ENCODE measurements around the gene HS1BP3.

Gene HS1BP3

DNA sequence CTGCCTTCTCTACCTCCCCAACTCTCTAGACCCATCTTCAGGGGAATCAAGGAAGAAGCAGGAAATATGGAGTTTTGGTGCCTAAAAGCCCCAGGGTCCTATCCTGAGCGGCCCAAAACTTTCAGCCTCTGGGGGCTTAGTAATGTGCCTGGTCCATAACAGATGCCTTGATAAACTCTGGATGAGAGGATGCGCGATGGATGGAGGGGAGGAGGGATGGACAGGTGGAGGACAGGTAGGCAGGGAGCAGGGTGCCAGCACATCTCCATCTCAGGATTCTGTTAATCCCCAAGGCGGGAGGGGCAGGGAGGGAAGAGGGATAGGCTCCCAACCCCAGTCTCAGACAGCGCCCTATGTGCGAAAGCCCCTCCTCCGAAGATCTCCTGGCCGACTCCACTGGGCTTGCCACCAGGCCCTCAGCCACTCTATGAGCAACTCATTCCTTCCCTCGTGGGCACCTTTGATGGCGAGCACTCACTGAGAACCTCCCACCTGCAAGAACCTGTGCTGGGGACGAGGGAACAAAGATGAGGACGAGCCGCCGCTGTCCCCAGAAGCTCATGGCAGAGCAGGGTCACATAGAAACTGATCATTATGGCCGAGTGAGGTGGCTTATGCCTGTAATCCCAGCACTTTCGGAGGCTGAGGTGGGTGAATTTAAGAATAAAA is 23.1 kb downstream of the HS1BP3 start:
- no peak for DNase-seq

DNA sequence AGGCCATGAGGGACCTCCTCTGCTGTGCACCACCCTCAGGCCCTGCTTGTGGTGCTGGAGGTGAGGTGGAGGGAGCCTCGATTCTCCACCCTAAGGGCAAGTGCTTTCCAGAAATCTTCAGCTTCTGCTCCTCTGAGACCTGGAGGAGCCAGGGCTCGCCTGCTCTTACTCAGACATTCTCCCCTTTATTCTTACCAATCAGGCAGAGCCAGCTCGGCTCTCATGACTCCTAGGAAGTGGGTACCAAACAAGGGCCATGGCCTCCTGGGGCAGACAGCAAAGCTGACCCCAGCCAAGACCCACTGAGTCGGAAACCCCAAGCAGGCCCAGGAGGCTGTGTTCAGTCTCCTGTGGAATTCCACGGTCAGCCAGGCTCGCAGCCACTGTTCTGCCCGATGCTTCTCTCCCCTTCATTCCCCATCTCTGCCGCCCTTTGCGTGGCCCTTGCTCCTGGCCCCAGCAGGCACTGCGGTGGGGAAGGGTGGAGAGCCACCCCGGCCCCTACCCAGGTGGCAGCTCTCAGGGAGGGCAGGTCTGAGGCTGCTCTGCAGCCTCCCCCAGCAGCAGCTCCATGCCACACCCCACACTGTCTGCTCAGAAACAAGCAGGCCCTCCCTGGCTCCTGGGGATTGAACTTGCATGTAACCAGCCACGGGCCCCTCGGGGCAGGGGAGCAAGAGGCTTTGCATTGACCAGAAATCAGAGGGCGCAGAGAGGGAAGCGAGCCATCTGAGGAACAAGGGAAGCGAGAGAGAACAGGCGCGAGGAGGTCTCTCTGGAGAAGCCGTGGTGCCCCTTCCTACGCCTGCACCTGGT is 24.0 kb downstream of the HS1BP3 start:
- no peak for DNase-seq

DNA sequence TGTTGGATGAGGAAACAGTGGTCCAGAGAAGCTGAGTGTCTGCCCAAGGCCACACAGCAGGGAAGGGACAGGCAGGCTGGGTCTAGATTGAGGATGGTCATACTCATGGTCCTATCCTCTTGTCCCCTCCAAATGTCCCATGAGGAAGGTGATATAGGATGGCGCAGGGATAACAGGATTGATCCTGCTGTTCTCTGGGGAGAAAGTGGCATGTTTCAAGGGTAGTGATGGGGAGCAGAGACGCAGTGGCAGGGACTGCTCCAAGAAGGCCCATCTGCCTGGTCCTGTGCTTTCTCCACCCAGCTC is 24.6 kb downstream of the HS1BP3 start:
- no peak for DNase-seq

DNA sequence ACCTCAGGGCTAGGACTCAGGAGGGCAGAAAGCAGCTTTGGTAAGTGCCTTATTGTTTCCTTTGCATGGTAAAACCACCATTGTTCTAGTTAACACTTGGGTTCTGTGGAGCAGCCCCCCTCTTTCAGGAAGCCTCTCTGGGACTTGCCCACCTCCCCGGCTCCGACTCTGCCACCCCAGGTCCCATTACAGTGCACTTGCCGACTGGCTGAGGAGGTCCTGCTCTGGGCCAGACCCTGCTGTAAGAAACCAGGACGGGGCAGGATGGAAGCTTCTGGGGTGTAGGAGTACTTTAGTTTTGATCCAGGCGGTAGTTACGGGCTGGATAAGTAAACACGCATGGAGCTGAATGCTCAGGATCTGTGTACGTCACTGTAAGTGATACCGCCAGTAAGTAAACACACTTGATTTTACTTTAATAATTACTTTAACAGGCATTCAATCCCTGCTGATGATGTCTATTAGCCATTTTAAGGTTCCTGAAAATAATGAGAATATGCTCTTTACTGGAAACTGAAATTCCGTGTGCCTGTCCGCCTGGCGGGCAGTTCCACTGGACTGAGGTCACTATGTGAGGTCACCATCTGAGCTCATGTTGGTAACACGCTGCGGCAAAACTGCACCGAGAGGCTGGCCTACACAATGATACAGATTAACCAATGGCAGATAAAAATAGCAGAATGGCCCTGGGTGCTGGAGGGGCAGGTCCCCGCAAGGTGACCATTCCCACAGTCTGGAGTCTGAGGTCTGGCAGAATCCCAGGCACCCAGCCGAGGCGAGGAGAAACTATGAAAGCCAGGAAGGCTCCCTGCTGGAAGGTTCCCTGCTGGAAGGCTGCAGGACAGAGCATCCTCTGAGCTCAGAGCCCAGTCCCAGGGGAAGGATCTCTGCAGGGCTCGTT is 25.2 kb downstream of the HS1BP3 start:
- no peak for DNase-seq

DNA sequence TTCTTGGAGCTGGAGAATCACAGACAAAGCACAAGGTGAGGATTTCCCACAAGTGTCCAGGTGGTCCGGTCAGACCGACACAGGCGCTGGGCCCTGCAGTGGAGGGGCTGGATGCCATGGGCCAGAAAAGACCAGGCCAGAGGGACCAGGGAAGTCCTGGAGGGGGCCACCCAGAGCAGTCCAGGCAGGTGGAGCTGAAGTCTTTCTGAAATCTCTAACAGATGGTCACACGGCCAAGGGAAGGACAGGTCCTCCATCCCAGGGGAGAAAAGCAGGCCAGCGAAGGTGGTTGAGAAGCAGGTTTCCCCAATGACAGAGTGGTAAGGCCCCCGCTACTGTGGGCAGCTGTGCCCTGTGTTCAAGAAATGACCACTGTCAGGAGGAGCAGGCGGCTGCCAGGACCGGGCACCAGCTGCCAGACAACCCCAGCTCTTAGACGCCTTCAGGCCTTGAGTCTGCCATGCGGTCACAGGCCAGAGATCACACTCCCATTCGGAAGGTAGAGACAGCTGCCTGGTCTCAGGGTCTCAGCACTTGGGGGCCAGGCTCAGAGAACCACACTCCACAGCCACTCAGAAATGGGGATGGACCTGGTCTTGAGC is 25.9 kb downstream of the HS1BP3 start:
- no peak for DNase-seq

DNA sequence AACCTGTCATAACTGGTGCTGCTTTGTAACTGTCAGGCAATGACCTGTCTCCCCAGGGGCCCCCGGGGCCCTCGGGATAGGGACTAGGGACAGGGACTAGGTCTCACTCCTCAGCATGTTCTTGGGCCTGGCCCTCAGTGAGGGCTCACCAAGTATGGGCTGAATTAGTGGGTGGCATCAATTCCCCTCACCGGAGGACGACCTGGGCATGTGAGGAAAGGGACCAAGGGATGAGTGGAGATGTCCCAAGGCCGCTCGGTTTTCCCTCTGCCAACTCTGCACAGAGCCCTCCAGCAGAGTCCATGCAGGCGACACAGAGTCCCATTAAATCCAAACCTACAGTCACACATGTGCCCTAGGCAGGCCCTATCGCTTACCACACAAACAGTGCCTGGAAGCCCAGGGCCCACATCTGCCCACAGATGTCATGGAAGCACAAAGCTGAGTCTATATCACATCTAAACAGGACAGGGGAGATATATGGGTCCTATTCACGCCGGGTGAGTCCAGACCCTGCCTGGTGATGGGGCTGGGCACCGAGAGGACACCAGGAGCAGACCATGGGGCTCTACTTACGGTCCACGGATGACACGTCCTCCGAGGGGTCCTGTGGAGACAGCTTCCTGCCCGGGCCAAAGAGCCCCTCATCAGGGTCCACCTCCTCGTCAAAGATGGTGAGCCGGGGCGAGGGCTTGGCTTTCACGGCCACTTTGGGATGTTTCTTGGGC is 26.6 kb downstream of the HS1BP3 start:
- no peak for DNase-seq

DNA sequence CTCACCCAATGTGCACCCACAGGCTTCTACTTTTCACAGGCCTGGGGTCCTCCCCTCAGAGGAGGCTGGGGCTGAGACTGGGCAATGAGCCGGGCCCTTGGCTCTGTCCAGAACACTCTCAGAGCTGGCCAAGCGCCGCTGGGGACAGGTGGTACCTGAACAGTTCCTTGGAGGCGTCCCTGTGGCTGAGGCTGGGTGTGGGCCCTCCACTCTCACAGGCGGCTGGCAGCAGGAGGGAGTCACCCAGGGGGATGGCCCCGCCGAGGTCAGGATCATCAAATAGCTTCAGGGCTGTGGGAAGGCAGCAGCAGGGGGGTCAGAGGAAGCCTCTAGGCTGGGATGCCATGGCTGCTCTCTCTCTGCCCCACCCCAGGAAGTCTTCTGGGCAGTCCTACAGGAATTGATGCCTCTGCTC is 27.1 kb downstream of the HS1BP3 start:
- no peak for DNase-seq

DNA sequence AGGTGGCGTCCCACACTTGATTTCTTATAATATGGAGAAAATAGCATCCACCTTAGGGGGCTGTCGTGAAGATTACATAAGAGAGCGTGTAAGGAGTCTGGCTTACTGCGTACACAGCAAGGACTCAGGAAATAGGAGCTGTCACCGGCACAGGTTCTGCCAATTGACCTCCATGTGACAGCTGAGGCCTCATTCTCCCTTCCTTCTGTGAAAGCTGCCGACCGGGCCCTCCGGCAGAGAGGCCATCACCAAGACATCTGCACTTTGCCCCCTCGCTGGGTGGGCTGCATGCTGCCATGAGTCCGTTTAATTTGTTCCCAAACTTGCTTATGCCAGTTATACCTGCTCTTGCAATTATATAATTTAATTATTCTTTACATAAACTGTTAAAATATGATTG is 27.7 kb downstream of the HS1BP3 start:
- no peak for DNase-seq

DNA sequence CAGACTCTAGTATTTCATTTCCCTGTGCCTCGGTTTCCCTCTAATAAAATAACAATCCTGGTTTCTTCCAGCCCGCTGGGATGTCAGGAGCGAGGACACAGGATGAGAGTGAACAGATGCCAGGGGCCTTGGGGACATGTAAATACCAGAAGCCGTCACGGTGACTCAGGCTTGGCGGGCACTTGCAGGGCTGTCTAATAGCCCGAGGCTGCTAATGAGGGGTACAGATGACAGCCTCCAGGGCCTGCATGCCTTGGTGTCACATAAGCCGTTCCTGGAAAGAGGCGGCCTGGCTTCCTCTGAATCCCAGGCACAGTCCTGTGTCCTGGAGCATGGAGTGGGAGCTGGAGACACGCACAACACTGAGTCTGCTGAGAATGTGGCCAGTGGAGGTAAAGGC is 28.2 kb downstream of the HS1BP3 start:
- no peak for DNase-seq

DNA sequence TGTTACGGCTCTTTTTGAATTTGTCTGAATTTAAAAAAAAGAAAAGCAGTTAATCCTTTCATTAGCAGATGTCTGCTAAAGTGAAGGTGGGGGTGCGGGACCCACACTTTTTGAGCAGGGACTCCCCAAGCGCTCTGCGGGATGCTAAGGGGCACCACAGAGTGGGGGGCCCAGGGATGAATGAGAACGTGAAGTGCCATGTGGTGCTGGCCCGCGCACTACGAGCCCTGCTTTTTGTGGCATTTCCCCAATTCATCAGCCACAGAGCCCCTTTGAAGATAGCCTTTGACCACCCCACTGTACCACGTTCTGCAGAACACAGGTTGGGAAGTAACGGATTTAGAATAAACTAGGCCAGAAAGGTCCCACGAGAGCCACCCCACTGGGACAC is 28.6 kb downstream of the HS1BP3 start:
- DNase-seq: no peak

DNA sequence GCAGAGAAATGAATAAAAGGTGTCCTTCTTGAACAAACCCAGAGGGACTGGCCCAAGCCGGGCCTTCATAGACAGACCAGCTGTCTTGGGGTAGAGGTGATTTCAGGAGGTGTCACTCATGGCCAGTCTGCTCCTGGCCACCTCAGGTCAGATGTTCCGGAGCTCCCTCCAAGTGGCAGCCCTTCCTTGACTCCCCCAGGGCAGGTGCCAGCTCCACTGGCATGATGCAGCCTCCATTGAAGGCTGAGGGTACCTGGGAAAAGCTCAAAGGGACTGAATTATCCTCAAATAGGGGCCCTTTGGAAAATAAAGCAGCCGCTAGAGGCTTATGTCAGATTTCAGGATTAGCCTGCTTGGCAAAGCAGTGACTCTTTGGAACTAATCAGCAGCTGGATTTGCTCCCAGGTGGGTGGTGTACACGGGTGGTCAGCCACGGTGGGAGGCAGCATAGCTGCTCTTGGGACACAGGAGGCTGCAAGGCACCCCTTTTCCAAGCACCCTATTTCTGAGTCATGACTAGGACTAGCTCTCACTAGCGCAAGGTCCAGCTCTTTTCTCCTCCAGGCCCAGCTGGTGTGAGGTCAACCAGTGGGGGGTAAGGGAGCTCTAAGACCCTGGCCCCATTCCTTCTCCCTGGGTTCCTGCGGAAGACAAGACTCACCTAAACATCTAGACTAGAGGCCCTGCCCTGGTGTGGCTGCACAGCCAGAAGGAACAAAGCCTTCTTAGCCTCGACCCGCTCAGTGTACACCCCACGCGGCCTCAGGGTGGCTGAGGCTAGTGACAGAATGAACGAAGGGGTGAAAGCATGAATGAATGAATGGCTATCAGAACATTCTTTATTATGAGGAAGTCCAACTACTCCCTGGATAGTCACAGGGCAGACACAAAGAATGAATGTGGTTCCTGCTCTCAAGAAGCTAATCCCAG is 29.3 kb downstream of the HS1BP3 start:
- no peak for DNase-seq

DNA sequence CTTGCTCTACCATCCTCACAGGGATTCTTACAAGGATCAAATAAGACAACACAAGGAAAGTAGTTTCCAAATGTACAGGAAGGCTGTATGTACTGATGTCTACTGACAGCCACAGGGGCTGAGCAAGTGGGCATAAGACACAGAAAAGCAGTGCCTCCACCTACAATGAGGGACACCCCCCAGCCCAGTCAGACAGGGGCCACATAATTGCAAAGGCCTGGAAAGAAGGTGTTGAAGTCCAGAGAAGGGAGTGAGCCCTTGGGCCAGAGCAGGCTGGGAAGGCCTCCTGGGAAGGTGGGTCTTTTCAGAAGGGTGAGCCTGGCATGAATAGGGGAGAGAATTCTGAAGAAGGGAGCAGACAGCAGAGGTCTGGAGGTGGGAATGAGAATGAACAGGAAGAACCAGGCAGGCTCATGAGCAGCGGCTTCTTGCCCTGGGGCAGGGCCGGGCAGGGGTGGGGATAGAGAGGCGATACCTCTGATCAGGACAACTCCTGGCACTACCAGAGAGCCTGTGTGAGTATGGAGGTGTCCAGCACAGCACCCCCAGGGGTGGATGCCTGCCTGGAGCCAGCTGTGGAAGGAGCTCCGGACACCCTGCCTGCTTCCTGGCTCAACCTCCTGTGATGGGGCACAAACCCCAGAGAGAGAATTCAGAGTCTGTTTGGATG is 30.1 kb downstream of the HS1BP3 start:
- no peak for DNase-seq

DNA sequence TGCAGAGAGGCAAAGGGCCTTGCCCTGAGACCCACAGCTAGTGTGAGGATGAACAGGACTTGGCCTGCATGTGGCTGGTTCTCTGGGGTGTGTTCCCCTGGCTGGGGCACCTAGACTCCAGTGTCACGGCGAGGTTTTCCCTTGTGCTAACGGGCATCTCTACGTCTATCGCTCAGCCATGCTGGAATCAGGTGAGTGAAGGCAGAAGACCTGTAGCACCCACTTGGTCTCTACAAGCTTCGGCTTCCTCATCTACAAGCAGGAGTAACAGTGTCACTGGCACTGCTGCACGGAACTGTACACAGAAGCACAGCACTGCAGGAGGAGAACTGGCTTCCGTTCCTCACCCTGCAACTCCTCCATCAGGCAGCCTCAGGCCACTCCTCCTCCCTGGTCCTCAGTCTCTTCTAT is 30.6 kb downstream of the HS1BP3 start:
- DNase-seq: no peak

DNA sequence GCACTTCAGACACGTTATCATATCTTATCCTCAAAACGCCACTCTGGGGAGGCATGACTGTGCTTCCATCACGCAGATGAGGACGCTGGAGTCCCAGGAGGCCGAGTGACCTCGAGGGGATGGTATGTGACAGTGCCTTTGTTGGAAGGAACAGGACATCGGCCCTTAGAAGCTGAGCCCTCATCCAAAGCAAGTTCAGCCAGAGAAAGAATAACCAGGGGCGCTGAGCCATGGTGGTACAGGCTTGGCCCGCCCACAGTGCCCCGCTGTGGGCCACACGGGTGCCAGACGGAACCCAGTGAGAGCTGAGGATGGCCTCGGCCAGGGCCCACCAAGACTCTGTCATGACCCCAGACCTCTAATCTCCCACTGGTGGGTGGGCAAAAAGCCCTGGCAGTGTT is 31.3 kb downstream of the HS1BP3 start:
- no peak for DNase-seq

DNA sequence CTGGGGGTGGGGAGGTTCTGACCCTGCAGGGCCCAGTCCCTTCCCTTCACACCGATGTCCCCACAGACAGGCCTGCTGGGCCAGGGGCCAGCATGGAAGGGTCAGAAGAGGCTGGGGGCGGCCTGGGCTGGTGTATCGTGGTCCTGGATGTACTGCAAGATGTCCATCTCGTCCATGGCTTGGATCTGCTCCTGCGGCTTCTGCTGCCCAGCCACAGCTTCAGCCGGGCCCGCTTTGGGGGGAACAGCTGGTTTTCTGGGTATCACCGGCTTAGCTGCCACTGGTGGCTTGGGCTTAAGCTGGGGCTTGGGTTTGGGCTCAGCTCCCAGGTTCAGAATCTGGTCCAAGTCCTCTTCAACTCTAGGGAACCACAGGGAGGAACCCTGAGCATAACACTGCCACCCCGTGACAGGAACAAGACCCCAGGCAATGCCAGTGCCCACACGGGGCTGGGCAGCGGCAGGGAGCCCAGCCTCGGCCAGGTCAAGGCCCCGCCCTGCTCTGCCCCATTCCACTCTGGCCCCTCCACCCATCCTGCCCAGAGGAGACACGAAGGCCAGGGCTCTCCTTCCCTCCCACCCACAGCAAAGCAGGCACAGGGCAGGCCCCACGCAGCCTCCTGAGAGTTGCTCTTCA is 31.9 kb downstream of the HS1BP3 start:
- DNase-seq: no peak

DNA sequence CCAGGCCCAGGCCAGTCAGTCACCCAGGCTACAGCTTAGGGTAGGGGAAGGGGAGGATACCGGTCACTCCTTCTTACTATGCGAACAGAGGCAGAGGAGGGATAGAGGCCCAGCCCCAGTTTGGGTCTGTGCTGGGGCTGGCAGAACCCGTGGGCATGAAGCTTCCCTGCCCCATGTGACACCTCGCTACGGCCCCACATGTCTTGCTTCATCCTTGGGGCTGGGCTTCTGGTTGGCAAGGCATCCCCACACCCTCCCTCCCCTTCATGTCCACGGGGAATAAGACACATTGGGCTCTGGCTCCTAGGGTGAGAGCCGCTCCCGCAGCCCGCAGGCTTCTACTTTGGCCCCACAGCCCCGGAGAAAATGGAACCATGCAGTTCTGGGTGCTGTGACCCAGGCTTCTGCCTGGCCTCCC is 32.4 kb downstream of the HS1BP3 start:
- peak; percentile 61 for DNase-seq

DNA sequence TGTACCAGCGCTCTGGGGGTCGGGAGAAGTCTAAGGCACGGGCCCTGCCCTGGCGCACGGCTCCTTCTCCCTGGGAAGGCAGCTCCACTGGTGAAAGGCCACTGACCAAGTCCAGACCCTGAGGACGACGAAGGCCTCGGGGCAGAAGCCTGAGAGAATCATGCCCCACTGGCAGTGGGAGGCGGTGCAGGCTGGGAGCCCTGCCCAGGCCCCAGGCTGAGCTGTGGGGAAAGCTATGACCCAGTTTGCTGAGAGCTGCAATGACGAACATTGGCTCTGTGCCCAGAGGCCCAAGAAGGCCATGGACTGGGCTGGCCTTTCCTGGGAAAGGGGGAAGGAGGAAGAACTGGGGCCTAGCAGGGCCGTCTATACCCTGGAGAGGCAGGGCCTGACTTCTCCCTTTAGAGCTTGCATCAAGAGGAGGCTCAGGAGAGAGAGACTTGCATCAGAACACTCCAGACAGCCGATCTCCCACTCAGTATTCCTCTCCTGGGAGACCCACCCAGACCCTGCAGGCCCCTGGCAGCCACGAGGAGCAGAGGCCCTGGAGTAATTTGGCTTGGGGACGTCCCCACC is 32.9 kb downstream of the HS1BP3 start:
- peak; percentile 97 for DNase-seq

DNA sequence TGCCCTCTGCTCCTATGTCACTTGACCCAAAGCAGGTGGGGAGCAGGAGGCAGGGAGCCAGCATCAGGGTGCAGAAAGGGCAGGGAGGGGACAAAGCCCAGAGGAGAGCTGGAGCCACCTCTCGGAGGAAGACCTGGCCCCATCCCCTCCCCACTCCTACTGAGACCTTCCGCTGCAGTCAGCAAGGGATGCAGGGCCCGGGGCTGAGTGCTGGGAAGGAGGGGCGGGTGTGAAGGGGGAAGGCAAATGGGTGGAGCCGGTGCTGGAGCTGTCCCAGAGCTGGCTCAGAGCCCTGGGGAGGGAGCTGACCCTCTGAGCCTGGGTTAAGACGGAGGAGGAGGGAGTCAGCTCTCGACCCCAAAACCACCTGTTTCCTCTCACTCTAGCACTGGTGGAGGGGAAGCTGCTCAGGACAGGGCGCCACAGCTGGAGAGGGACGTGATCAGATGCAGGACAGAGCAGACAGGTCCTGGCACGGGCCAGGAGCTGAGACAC is 33.8 kb downstream of the HS1BP3 start:
- DNase-seq: no peak

DNA sequence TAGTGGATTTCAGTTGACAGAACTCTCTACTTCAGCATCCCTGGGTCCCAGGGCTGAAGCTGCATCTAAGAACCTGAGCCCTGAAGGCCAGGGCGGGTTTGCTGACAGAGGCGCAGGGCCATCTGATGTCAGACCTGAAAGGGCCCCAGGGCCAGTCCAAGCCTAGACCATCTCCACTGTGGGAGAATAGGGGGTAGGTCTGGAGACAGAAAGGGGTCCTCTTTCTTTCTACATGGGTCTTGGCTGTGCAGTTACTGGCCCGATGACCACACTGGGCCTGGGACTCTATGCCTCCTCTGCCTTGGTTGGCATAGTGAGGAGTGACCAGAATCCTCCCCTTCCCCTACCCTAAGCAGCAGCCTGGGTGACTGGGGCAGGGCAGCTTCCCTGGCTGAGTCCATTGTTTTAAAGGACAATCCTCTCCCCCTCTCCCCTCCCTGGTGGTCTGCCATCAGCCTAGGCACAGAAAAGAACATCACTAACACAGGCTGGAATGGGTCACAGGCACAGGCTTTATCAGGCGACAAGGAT is 34.5 kb downstream of the HS1BP3 start:
- DNase-seq: no peak
